Cardiac septum (tissue), 1 donor: ENCODE data around the gene ASB14. TPM values are rescaled to one million over a fixed set of nuclear protein-coding genes. Genes with fewer than 3 reads are reported as not detected.

ENCODE experiments used
- DNase-seq: peaks from one replicate; pipeline ENCODE4 v3.0.0-alpha.2; 2020; ENCODE audit warnings: low spot score
- intact Hi-C: fragments of 100-400 bp; cut with DNase I; formaldehyde crosslinking; loops from one replicate; pipeline ENCODE4 v1.14.0; 2022
- total RNA-seq: library from RNA; stranded (reverse); fragmentation: NEBNext Ultra II Directional; extraction: Animal tissue kit (Norgen Biotek cat#: 25700); gene quantifications from one replicate; pipeline ENCODE4 v1.2.1, GENCODE V29; 2021
- donor health status: DM: no; HTN: no; CAD: no.

ASB14 gene
- total RNA-seq, 1 donor from 2014 or later, result 5.8 TPM

GRCh38 chr3:57268416-57268815 lies 24.1 kb downstream of the ASB14 start:
- intact Hi-C loops, result no loop called here
- DNase-seq, result no peak

GRCh38 chr3:57261929-57262328 lies 30.6 kb downstream of the ASB14 start:
- intact Hi-C loops, result no loop called here
- DNase-seq, result no peak

GRCh38 chr3:57261119-57261518 lies 31.4 kb downstream of the ASB14 start:
- intact Hi-C loops, result no loop called here
- no peak for DNase-seq

- DNase-seq, result no peak
- intact Hi-C loops, result no loop called here
Measured at GRCh38 chr3:57257678-57258077, 34.8 kb downstream of the ASB14 start.

GRCh38 chr3:57256844-57257243 lies 35.6 kb downstream of the ASB14 start:
- intact Hi-C loops, result no loop called here
- no peak for DNase-seq

GRCh38 chr3:57252404-57252803 lies 40.1 kb downstream of the ASB14 start:
- no peak for DNase-seq
- intact Hi-C loops, result no loop called here

GRCh38 chr3:57244946-57245345 lies 47.5 kb downstream of the ASB14 start:
- intact Hi-C loops, result no loop called here
- no peak for DNase-seq

- intact Hi-C loops, result no loop called here
- no peak for DNase-seq
Measured at GRCh38 chr3:57234613-57235575, 57.6 kb downstream of the ASB14 start.

GRCh38 chr3:57233799-57234198 lies 58.7 kb downstream of the ASB14 start:
- DNase-seq, result no peak
- intact Hi-C loops, result no loop called here

- intact Hi-C loops, result no loop called here
- DNase-seq, result no peak
Measured at GRCh38 chr3:57230006-57230405, 62.5 kb downstream of the ASB14 start.

GRCh38 chr3:57227930-57228751 lies 64.3 kb downstream of the ASB14 start:
- intact Hi-C loops, result loop anchor here (5.0 to 10.0 kb wide), 4 partner anchors 61 to 369 kb away; partner anchors contain the start of genes ARF4 and IL17RD
- peak; percentile 87 for DNase-seq

- intact Hi-C loops, result loop anchor here (5.0 to 10.0 kb wide), 4 partner anchors 60 to 370 kb away; partner anchors contain the start of genes ARF4 and IL17RD
- peak; percentile 98 for DNase-seq
Measured at GRCh38 chr3:57227204-57227929, 65.1 kb downstream of the ASB14 start, which contains the start of gene APPL1. Gene APPL1 (plus strand): TSS chr3:57227729. CDS start chr3:57227884, 155 bp downstream.

GRCh38 chr3:57226176-57226575 lies 66.3 kb downstream of the ASB14 start:
- intact Hi-C loops, result loop anchor here (5.0 to 10.0 kb wide), 4 partner anchors 59 to 371 kb away; partner anchors contain the start of genes ARF4 and IL17RD
- no peak for DNase-seq

GRCh38 chr3:57224856-57225255 lies 67.6 kb downstream of the ASB14 start:
- intact Hi-C loops, result loop anchor here (5.0 to 10.0 kb wide), 4 partner anchors 58 to 372 kb away; partner anchors contain the start of genes ARF4 and IL17RD
- DNase-seq, result no peak

GRCh38 chr3:57221883-57222282 lies 70.6 kb downstream of the ASB14 start:
- DNase-seq, result no peak
- intact Hi-C loops, result loop anchor here (10.0 kb wide), 1 partner anchor 227 kb away; no protein-coding TSS in a partner anchor
